GM12878 (cell line): ENCODE measurements around the gene BBOX1. TPM values are rescaled to one million over a fixed set of nuclear protein-coding genes. Genes with fewer than 3 reads are reported as not detected.

ENCODE experiments used
- ATAC-seq: fragments of 200-7000 bp; cut with Tn5 transposase; 3 replicates; pipeline ENCODE4 v1.9.1; 2020; ENCODE audit warnings: mild to moderate bottlenecking, moderate library complexity
- BruUV-seq: library from RNA; stranded (reverse); fragments of 400-500 nt; replicated peaks from 2 replicates; lab custom pipeline; 2021; lab: Mats Ljungman, UMichigan
- CTCF ChIA-PET: fragments of 300-600 bp; sonication (Branson Sonifier 250); formaldehyde crosslinking; extraction: SDS; loops from one replicate; lab custom pipeline; 2021; ENCODE audit warnings: inconsistent platforms; lab: Yijun Ruan, JAX
- POLR2A ChIA-PET: fragments of 350-600 bp; formaldehyde crosslinking; extraction: SDS; loops from one replicate; lab custom pipeline; 2021; ENCODE audit warnings: inconsistent platforms; lab: Charles Lee
- RAD21 ChIA-PET: fragments of 300-600 bp; sonication (Branson Sonifier 250); formaldehyde crosslinking; loops from one replicate; lab custom pipeline; 2023; ENCODE audit warnings: antibody characterized with exemption; ENCODE audit not compliant: unreplicated experiment; lab: Charles Lee
- SMC1A ChIA-PET: fragments of 300-600 bp; sonication (Branson Sonifier 250); formaldehyde crosslinking; loops from one replicate; lab custom pipeline; 2023; ENCODE audit not compliant: unreplicated experiment, uncharacterized antibody; lab: Charles Lee
- DNase-seq: peaks from one replicate; pipeline ENCODE4 v3.0.0-alpha.2; 2011; ENCODE audit warnings: low read depth, low spot score
- FAIRE-seq: peaks from 3 replicates; lab custom pipeline; 2011; peaks lifted over from hg19 to GRCh38; lab: Jason Lieb, UNC
- H2AFZ ChIP-seq: 2 replicates; pipeline ENCODE4 v1.6.0; 2011; ENCODE audit warnings: low read depth, low read length, control low read depth; ENCODE audit not compliant: control insufficient read depth
- H3K27ac ChIP-seq: 2 replicates; pipeline ENCODE4 v1.5.1; 2011; ENCODE audit warnings: control low read depth; ENCODE audit not compliant: control insufficient read depth, insufficient read depth
- H3K27me3 ChIP-seq, 2 experiments: replicated peaks in 1 of 2; 2 replicates each; pipeline versions ENCODE4 v1.6.0 to v1.6.1; 2011; ENCODE audit warnings: low read length in 1 of 2; ENCODE audit not compliant: control insufficient read depth in 2 of 2, insufficient read depth in 2 of 2
- H3K36me3 ChIP-seq, 2 experiments: 2 replicates each; pipeline ENCODE4 v1.5.1; 2011; ENCODE audit warnings: low read length in 1 of 2; ENCODE audit not compliant: control insufficient read depth in 2 of 2, insufficient read depth in 2 of 2
- H3K4me1 ChIP-seq: 2 replicates; pipeline ENCODE4 v1.6.1; 2011; ENCODE audit warnings: mild to moderate bottlenecking, low read length, moderate library complexity, mixed read lengths; ENCODE audit not compliant: control insufficient read depth, insufficient read depth
- H3K4me2 ChIP-seq: 2 replicates; pipeline ENCODE4 v1.6.0; 2011; ENCODE audit warnings: control low read depth; ENCODE audit not compliant: control insufficient read depth, insufficient read depth
- H3K4me3 ChIP-seq: fragments of 200-600 bp; sonication (generic); 2 replicates; pipeline ENCODE4 v1.5.1; 2016
- H3K79me2 ChIP-seq: 2 replicates; pipeline ENCODE4 v1.6.0; 2011; ENCODE audit warnings: low read length; ENCODE audit not compliant: control insufficient read depth, insufficient read depth
- H3K9ac ChIP-seq: 2 replicates; pipeline ENCODE4 v1.8.0; 2011; ENCODE audit warnings: low read length, control low read depth, mixed read lengths; ENCODE audit not compliant: control insufficient read depth, insufficient read depth
- H3K9me3 ChIP-seq: replicated peaks from 3 replicates; pipeline ENCODE4 v1.5.1; 2011; ENCODE audit warnings: mild to moderate bottlenecking, low read length; ENCODE audit not compliant: control insufficient read depth, insufficient read depth
- H4K20me1 ChIP-seq: 2 replicates; pipeline ENCODE4 v1.6.0; 2011; ENCODE audit not compliant: control insufficient read depth, insufficient read depth
- CBX3 ChIP-seq: fragments of 200-600 bp; sonication (generic); IDR thresholded peaks from 2 replicates; pipeline ENCODE4 v1.6.1; 2016; ENCODE audit warnings: low read depth, borderline replicate concordance
- DPF2 ChIP-seq: fragments of 450-650 bp; IDR thresholded peaks from 2 replicates; pipeline ENCODE4 v1.6.1; 2017; ENCODE audit warnings: mild to moderate bottlenecking
- IKZF1 ChIP-seq: fragments of 450-650 bp; conservative IDR thresholded peaks from 2 replicates; pipeline ENCODE4 v1.6.1; 2017; ENCODE audit warnings: antibody characterized with exemption, mild to moderate bottlenecking
- MTA2 ChIP-seq: fragments of 450-650 bp; IDR thresholded peaks from 2 replicates; pipeline ENCODE4 v1.6.1; 2016; ENCODE audit warnings: low read depth, mild to moderate bottlenecking, moderate library complexity
- RAD21 ChIP-seq: IDR thresholded peaks from 2 replicates; pipeline ENCODE4 v1.6.1; 2011; ENCODE audit warnings: mild to moderate bottlenecking, low read depth, low read length, moderate library complexity; ENCODE audit not compliant: insufficient read depth
- RELB ChIP-seq: fragments of 450-650 bp; IDR thresholded peaks from 2 replicates; pipeline ENCODE4 v1.6.1; 2017; ENCODE audit warnings: low read depth, mild to moderate bottlenecking, moderate library complexity
- YBX1 ChIP-seq: fragments of 450-650 bp; IDR thresholded peaks from 2 replicates; pipeline ENCODE4 v1.6.1; 2016; ENCODE audit warnings: antibody characterized with exemption
- ZNF24 ChIP-seq: fragments of 450-650 bp; IDR thresholded peaks from 2 replicates; pipeline ENCODE4 v1.6.1; 2017; ENCODE audit warnings: antibody characterized with exemption, mild to moderate bottlenecking
- WGBS: methylation state at CpG from one replicate; pipeline ENCODE4 v1.1.6; 2016; ENCODE audit warnings: low lambda C conversion rate; ENCODE audit not compliant: insufficient replicate concordance, insufficient coverage; ENCODE audit errors: missing lambda C conversion rate; 5-methylcytosine and 5-hydroxymethylcytosine counted together
- in situ Hi-C: fragments of 300-500 bp; cut with MboI; formaldehyde crosslinking; loops from 9 replicates; pipeline ENCODE4 v1.14.3; 2018; ENCODE audit warnings: mixed read lengths
- intact Hi-C: fragments of 100-400 bp; cut with micrococcal nuclease; formaldehyde crosslinking; loops from one replicate; pipeline ENCODE4 v1.14.2; 2022; ENCODE audit not compliant: unreplicated experiment
- polyA plus RNA-seq, 11 experiments: library from polyadenylated mRNA; depleted of rRNA in 4 of 11; unstranded in 6 of 11; stranded (reverse) in 5 of 11; fragments of >200 nt; fragmentation: Nextera tagmentation in 4 of 11; fragmentation: Illumina TruSeq in 1 of 11; extraction: Ambion mirVana in 4 of 11; extraction: Trizol in 1 of 11; gene quantifications; 1 replicate in 1 of 11; 2 replicates in 10 of 11; pipeline versions ENCODE4 v1.2.1 to v1.2.3, GENCODE V29; 2011 to 2016; ENCODE audit warnings: inconsistent platforms in 2 of 11, missing spikeins in 2 of 11, low read depth in 1 of 11
- total RNA-seq, 4 experiments: library from RNA; depleted of rRNA in 3 of 4; stranded (reverse); fragments of >200 nt in 3 of 4; fragmentation: Illumina TruSeq in 1 of 4; extraction: Trizol in 1 of 4; gene quantifications; 2 replicates each; pipeline versions ENCODE4 v1.2.1 to v1.2.3, GENCODE V29; 2013 to 2021
- TF ChIP-seq, protein P1 (sequence below): fragments of 450-650 bp; IDR thresholded peaks from 2 replicates; pipeline ENCODE4 v1.6.1; 2017; ENCODE audit warnings: antibody characterized with exemption, mild to moderate bottlenecking, moderate library complexity

BBOX1 gene
- total and polyA plus RNA-seq, 10 of the 15 experiments (the other 5 are each of a cell fraction or from before 2014, with no cell fraction given), result 3.5 TPM; not detected in 9

DNA sequence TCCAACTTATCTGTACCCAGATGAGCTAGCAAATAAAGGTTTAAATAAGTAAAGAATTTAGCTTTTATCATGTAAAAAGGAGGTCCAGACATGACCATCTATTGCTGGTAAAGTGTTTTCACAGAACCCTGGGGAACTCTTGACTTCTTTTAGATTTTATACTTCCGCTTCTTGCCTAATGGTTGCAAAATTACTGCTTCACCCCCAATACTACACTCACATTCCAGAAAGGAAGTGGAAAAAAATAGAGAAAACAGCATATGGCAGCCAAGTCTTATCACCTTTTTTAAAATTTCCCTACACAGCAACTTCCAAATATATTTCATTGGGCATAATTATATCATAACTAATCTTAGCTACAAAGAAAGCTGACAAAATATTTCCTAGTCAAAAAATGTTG, 12.1 kb downstream of the BBOX1 start (continued):
- TF ChIP-seq RELB (no peak), RAD21 (no peak)
- TF ChIP-seq, protein P1, sequence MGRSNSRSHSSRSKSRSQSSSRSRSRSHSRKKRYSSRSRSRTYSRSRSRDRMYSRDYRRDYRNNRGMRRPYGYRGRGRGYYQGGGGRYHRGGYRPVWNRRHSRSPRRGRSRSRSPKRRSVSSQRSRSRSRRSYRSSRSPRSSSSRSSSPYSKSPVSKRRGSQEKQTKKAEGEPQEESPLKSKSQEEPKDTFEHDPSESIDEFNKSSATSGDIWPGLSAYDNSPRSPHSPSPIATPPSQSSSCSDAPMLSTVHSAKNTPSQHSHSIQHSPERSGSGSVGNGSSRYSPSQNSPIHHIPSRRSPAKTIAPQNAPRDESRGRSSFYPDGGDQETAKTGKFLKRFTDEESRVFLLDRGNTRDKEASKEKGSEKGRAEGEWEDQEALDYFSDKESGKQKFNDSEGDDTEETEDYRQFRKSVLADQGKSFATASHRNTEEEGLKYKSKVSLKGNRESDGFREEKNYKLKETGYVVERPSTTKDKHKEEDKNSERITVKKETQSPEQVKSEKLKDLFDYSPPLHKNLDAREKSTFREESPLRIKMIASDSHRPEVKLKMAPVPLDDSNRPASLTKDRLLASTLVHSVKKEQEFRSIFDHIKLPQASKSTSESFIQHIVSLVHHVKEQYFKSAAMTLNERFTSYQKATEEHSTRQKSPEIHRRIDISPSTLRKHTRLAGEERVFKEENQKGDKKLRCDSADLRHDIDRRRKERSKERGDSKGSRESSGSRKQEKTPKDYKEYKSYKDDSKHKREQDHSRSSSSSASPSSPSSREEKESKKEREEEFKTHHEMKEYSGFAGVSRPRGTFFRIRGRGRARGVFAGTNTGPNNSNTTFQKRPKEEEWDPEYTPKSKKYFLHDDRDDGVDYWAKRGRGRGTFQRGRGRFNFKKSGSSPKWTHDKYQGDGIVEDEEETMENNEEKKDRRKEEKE, result no peak

GRCh38 chr11:27055065-27055682, 14.6 kb downstream of the BBOX1 start:
- Histone ChIP-seq H3K4me2 (no peak overlapping the region), H2AFZ (no peak overlapping the region), H3K9me3 (no peaks in the 10 kb centered on the region), H3K79me2 (no peaks in the 10 kb centered on the region), H3K27me3 (no peaks in the 10 kb centered on the region), H3K4me1 (no peaks in the 10 kb centered on the region), H3K36me3 (no peaks in the 10 kb centered on the region), H3K9ac (no peak overlapping the region)
- ATAC-seq (peak; percentile 50), DNase-seq (no peak)
- in situ Hi-C loops, result no loop called here
- SMC1A ChIA-PET, result interaction anchor here (1.0 to 1.4 kb wide), 3 partner anchors 9 to 30 kb away, joined by 4 to 5 read pairs (median 4); no protein-coding TSS in a partner anchor
- 47% methylated on average over 6 of the region's 6 CpGs for WGBS
- CTCF ChIA-PET, result interaction anchor here (0.8 kb wide), 1 partner anchor 15 kb away, joined by 3 read pairs; no protein-coding TSS in a partner anchor
- POLR2A ChIA-PET, result no interaction called here
- TF ChIP-seq IKZF1 (peak; percentile 21; the same call in 1 of the 2 replicates), YBX1 (no peak), CBX3 (no peak), ZNF24 (no peak), MTA2 (peak; percentile 15; the same call in 1 of the 2 replicates), DPF2 (0 out of 2 replicates have a peak, but pooled peaks have one; percentile 32)
- TF ChIP-seq, all 136 proteins: peak for 3
- RAD21 ChIA-PET, result interaction anchor here (1.0 kb wide), 1 partner anchor 14 kb away, joined by 4 read pairs; no protein-coding TSS in a partner anchor
- no peak overlapping the region for H3K27ac ChIP-seq
- intact Hi-C loops, result no loop called here
- no TSS peak for BruUV-seq
- FAIRE-seq, result no peak
- H3K4me3 ChIP-seq, result no peak overlapping the region
- H4K20me1 ChIP-seq, result no peaks in the 10 kb centered on the region
